Osteocyte (in vitro differentiated cells): Measurements from ENCODE around the gene KCNQ5. TPM values are rescaled to one million over a fixed set of nuclear protein-coding genes. Genes with fewer than 3 reads are reported as not detected.

Experiments used
- DNase-seq: peaks from one replicate; pipeline ENCODE4 v3.0.0; 2021; ENCODE audit warnings: mixed read lengths; ENCODE audit not compliant: unreplicated experiment; ENCODE audit errors: extremely low spot score
- H3K27ac Mint-ChIP-seq: one replicate; pipeline ENCODE4 v1.8.0; 2021; ENCODE audit warnings: mild to moderate bottlenecking, mixed read lengths; ENCODE audit not compliant: unreplicated experiment
- H3K27me3 Mint-ChIP-seq: one replicate; pipeline ENCODE4 v1.8.0; 2021; ENCODE audit warnings: mixed read lengths; ENCODE audit not compliant: unreplicated experiment
- H3K36me3 Mint-ChIP-seq: one replicate; pipeline ENCODE4 v1.8.0; 2021; ENCODE audit warnings: mixed read lengths; ENCODE audit not compliant: unreplicated experiment
- H3K4me1 Mint-ChIP-seq: one replicate; pipeline ENCODE4 v1.8.0; 2021; ENCODE audit warnings: mixed read lengths; ENCODE audit not compliant: unreplicated experiment
- H3K4me3 Mint-ChIP-seq: one replicate; pipeline ENCODE4 v1.8.0; 2021; ENCODE audit warnings: mild to moderate bottlenecking, moderate library complexity, mixed read lengths; ENCODE audit not compliant: unreplicated experiment
- H3K9me3 Mint-ChIP-seq: one replicate; pipeline ENCODE4 v1.8.0; 2021; ENCODE audit warnings: mixed read lengths; ENCODE audit not compliant: unreplicated experiment
- CTCF ChIP-seq: fragments of 200-600 bp; sonication (generic); IDR thresholded peaks from 2 replicates; pipeline ENCODE4 v1.5.0; 2021; ENCODE audit warnings: antibody characterized with exemption, mild to moderate bottlenecking, moderate library complexity
- total RNA-seq: library from RNA; stranded (reverse); gene quantifications from 2 replicates; pipeline ENCODE4 v1.2.1, GENCODE V29; 2021

Gene KCNQ5
- total RNA-seq, 1 donor from 2014 or later: 7.2 TPM

- TF ChIP-seq CTCF: no peak
- Mint-ChIP-seq H3K4me1 (peaks cover 17% of the 10 kb centered on the region), H3K9me3 (no peaks in the 10 kb centered on the region), H3K36me3 (no peaks in the 10 kb centered on the region), H3K27me3 (no peaks in the 10 kb centered on the region), H3K4me3 (no peak overlapping the region), H3K27ac (no peak overlapping the region)
- DNase-seq: no peak
Measured at GRCh38 chr6:72627539-72627938, 5.7 kb downstream of the KCNQ5 start.

DNA sequence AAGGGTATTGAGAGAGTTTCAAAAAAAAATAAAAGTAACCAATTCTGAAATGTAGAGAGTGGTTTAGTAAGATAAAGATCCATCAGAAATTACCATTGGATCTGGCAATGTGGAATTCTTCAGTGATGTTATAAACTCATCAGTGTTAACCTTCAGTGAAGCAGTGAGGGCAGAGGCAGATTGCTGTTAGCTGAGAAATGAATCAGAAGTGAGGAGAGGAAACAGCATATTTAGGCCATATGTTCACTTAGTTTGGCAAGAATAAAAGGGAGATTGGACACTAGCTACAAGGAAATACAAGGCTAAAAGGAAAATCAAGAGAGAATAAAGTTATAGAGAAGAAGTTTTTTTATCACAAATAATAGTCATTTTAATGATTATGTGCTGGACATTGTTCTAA lies 9.6 kb downstream of the KCNQ5 start:
- no peak for DNase-seq
- Mint-ChIP-seq H3K4me1 (peaks cover 9% of the 10 kb centered on the region), H3K9me3 (no peaks in the 10 kb centered on the region), H3K27me3 (no peaks in the 10 kb centered on the region), H3K36me3 (no peaks in the 10 kb centered on the region), H3K27ac (no peak overlapping the region), H3K4me3 (no peak overlapping the region)
- TF ChIP-seq CTCF: no peak

- Mint-ChIP-seq H3K27me3 (no peaks in the 10 kb centered on the region), H3K36me3 (no peaks in the 10 kb centered on the region), H3K9me3 (no peaks in the 10 kb centered on the region), H3K4me1 (peaks cover 10% of the 10 kb centered on the region), H3K27ac (no peak overlapping the region), H3K4me3 (no peak overlapping the region)
- no peak for DNase-seq
- no peak for TF ChIP-seq CTCF
Measured at GRCh38 chr6:72635636-72636035, 13.8 kb downstream of the KCNQ5 start.

- H3K36me3 Mint-ChIP-seq: no peaks in the 10 kb centered on the region
- no peaks in the 10 kb centered on the region for H3K27me3 Mint-ChIP-seq
- no peak for DNase-seq
- no peak for TF ChIP-seq CTCF
- H3K4me3 Mint-ChIP-seq: no peak overlapping the region
- H3K4me1 Mint-ChIP-seq: peaks cover 16% of the 10 kb centered on the region
- no peak overlapping the region for H3K27ac Mint-ChIP-seq
- H3K9me3 Mint-ChIP-seq: no peaks in the 10 kb centered on the region
Measured at GRCh38 chr6:72636215-72636614, 14.4 kb downstream of the KCNQ5 start.

DNA sequence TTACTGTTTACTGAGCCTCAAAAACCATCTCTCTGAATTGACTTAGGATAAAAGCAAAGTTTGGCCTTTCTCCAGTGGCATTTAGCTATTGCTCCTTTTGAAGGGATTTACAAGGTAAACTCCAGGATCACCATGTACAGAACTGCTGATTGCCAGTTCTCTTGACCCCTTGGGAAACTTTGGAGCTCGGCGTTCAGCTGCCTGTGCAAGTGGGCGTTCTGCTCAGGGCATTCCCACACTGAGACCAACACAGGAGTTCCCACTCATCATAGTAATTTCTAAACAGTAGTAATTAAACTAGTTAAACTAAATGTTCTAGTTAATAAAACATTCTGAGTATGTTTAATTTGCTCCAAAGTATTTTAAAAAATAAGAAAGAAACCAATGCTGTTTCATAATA lies 14.9 kb downstream of the KCNQ5 start:
- TF ChIP-seq CTCF: no peak
- H3K36me3 Mint-ChIP-seq: no peaks in the 10 kb centered on the region
- no peaks in the 10 kb centered on the region for H3K27me3 Mint-ChIP-seq
- no peaks in the 10 kb centered on the region for H3K9me3 Mint-ChIP-seq
- no peak for DNase-seq
- H3K27ac Mint-ChIP-seq: no peak overlapping the region
- H3K4me1 Mint-ChIP-seq: peaks cover 13% of the 10 kb centered on the region
- H3K4me3 Mint-ChIP-seq: no peak overlapping the region
